22Rv1 (cell line): ENCODE results near the gene EMC10.

Experiments used
- H3K27ac ChIP-seq: fragments of 450-650 bp; 2 replicates; pipeline ENCODE4 v1.5.1; 2017
- ZFX ChIP-seq: fragments of 450-650 bp; IDR thresholded peaks from 2 replicates; pipeline ENCODE4 v1.6.1; 2017; ENCODE audit warnings: antibody characterized with exemption, borderline replicate concordance
- TF ChIP-seq, protein P1 (sequence below): fragments of 450-650 bp; IDR thresholded peaks from 2 replicates; pipeline ENCODE4 v1.5.1; 2017; ENCODE audit warnings: mild to moderate bottlenecking

The EMC10 gene

DNA sequence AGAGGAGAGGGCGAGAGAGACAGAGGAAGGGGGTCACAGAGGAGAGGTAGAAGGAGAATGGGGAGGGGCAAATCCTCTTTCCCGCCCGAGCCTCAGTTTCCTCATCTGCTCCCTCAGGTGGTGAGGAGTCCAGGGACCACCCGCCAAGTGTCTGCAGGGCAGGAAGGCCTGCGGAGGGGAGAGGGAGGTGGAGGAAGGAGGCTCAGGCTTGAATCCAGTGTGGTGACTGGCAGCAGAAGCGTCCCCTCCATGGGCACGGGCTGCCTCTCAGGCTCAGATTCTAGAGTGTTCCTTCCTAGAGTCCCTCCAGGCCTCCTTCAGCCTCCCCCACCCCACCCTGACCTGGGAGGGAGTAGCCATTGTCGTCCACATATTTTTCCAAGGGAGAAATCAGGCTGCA is 16.9 kb downstream of the EMC10 start:
- no peak overlapping the region for H3K27ac ChIP-seq
- no peak for TF ChIP-seq ZFX
- TF ChIP-seq, protein P1, sequence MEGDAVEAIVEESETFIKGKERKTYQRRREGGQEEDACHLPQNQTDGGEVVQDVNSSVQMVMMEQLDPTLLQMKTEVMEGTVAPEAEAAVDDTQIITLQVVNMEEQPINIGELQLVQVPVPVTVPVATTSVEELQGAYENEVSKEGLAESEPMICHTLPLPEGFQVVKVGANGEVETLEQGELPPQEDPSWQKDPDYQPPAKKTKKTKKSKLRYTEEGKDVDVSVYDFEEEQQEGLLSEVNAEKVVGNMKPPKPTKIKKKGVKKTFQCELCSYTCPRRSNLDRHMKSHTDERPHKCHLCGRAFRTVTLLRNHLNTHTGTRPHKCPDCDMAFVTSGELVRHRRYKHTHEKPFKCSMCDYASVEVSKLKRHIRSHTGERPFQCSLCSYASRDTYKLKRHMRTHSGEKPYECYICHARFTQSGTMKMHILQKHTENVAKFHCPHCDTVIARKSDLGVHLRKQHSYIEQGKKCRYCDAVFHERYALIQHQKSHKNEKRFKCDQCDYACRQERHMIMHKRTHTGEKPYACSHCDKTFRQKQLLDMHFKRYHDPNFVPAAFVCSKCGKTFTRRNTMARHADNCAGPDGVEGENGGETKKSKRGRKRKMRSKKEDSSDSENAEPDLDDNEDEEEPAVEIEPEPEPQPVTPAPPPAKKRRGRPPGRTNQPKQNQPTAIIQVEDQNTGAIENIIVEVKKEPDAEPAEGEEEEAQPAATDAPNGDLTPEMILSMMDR = no peak

DNA sequence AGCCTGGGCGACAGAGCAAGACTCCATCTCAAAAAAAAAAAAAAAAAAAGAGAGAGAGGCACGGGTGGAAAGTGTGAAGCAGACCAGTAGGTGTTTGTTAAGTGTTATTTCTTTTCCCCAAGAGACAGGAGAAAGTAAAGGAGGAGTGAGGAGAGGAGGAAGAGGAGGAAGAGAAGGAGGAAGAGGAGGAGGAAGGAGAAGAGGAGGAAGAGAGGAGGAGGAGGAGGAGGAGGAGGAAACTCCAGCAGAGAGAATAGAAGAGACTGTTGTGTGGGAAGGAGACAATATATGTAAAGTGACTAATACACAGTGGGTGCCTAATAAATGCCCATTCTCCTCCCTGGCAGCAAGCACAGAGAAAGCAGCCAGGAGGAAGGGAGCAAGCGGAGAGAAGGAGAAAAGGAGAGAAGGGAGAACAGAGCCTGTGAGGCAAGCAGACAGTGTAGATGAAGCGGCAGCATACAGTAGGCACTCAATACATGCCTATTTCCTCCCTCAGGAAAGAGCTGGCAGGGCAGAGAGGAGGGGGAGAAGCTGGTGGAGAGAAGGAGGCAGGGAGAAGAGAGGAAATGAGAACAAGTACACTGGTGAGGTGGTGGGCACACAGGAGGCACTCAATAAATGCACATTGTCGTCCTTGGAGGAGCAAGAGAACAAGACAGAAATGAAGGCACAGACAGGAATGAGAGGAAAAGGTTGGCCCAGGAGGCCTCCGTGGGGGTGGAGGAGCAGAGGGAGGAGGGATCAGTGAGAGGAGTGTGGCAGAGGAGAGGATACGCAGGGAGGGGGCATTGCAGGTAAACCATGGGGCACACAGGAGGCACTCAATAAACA is 18.1 kb downstream of the EMC10 start:
- TF ChIP-seq ZFX = no peak
- TF ChIP-seq, protein P1 = no peak
- H3K27ac ChIP-seq = no peak overlapping the region

DNA sequence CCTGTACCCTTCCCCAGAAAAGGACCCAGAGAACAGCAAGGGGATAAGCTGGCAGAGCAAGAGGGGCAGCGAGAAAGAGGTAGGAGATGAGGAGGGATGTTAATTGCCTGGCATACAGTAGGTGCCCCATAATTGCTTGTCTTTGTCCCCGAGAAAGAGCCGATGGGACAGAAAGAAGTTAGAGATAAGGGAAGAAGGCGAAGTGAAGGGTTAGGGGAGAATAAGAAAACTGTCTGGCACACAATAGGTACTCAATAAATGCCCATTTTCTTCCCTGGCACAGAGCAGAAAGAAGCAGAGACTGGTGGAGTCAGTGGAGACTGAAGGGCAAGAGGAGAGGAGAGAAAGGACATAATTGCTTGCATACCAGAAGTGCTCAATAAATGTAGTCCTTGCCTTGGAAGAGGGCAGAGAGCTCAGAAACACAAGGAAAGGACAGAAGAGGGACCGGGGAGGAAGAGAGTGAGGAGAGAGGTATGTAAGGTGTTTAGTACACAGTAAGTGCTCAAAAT is 18.8 kb downstream of the EMC10 start:
- no peak overlapping the region for H3K27ac ChIP-seq
- TF ChIP-seq, protein P1 = no peak
- TF ChIP-seq ZFX = no peak

DNA sequence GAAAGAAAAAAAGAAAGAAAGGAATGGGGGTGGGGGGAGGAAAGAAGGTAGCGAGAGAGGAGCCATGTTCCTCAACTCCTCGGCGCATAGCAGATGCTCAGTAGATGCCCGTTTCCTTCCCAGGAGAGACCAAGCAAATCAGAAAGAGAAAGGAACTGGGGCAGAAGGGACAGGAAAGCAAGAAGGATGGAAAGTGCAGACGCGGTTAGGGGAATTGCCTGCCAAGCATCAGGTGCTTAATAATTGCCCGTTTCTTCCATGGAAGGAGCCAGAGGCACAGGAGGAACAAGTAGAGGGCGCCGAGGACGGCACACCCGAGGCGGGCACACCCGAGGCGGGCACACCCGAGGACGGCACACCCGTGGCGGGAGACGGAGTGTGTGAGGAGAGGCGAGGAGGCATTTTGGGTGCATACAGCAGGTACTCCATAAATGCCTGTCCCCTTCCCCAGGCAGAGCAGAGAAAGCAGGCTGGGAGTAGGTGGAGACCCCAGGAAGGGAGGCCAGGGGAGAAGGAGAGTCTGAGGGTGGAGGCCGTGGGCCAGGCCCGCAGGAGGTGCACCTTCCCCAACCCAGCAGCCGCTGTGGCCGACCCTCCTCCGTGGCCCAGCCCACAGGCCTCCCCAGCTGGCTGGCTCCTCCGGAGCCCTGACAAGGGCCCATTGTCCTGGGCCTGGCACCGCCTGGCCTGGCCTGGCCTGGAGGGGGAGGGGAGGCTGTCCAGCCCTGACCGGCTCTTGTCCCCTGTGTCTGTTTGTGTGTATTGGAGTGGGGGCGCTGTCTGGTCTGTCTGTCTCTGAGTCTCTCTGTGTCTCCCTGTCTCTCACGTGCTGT is 20.1 kb downstream of the EMC10 start:
- no peak overlapping the region for H3K27ac ChIP-seq
- TF ChIP-seq, protein P1 = no peak
- TF ChIP-seq ZFX = no peak

DNA sequence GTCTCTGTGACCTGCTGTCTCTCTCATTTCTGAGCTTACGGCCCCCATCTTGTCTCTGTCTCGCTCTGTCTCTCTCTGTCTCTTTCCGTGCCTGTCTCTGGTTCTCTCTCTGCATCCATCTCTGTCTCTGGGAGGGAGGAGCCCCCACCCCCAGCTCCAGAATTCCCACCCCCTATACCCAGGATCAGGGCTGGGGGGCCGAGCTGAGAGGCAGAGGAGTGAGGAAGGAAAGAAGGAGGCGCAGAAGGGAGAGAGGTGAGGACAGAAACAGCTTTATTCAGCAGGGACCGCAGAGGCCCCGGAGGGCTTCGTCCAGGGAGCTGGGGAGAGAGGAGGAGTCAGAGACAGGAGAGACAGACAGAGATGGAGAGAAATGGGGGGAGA is 20.7 kb downstream of the EMC10 start:
- TF ChIP-seq, protein P1 = no peak
- TF ChIP-seq ZFX = no peak

DNA sequence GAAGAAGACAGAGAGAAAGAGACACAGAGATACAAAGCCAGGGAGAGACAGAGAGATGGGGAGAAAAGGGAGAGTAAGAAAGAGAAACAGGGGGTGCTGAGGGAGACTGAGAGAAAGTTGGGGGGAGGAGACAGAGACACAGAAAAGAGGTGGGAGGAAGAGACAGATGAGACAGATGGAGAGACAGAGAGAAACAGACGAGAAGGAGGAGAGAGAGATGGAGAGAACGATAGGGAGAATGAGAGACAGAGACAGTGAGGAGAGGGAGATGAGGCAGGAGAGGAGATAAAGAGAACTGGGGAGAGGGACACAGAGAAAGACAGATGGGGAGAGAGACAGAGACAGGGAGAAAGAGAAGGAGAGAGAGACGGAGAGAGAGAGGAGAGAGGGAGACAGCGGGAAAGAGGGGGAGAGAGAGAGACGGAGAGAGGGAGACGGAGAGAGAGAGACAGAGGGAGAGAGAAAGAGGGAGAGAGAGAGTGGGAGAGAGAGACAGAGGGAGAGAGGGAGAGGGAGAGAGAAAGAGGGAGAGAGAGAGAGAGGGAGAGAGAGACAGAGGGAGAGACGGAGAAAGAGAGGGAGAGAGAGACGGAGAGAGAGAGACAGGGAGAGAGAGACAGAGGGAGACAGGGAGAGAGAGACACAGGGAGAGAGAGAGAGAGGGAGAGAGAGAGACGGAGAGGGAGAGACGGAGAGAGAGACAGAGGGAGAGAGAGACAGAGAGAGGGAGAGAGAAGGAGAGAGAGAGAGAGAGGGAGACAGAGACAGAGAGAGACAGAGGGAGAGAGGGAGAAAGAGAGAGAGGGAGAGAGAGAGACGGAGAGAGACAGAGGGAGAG is 22.1 kb downstream of the EMC10 start:
- H3K27ac ChIP-seq = no peak overlapping the region
- TF ChIP-seq ZFX = no peak
- TF ChIP-seq, protein P1 = no peak

More for the DNA sequence above, 20.7 kb downstream of the EMC10 start:
- no peak overlapping the region for H3K27ac ChIP-seq
